ENCODE measurements around the gene PDE4D. TPM values are rescaled to one million over a fixed set of nuclear protein-coding genes. Genes with fewer than 3 reads are reported as not detected.

PDE4D gene
- polyA plus RNA-seq, 3 donors, result 1.3 to 22.7 (median 11.0) TPM

DNA sequence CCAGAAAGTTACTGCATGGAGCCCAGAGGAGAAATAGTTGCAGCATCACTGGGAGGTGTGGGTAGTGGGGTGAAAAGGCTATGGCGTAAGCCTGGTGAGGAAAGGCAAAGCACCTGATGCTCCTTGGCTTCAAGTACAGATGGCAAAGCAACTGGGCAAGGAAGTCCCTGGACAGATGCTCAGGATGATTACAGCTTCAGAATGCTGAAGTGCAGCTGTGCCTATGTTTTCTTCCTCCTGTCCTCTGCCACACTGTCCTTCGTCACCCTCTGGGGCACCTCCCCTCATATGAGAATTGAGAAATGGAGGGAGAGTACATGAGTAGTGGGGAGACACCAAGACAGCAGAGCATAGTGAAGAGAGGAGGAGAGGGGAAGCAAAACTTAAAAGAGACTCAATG is 328.0 kb downstream of the PDE4D start:
- WGBS, 3 donors, result 59 to 88% (median 66%) methylated on average over 2 of the region's 2 CpGs
- no peak overlapping the region for H3K27ac ChIP-seq (ENCODE audit: low read depth, low read length)

DNA sequence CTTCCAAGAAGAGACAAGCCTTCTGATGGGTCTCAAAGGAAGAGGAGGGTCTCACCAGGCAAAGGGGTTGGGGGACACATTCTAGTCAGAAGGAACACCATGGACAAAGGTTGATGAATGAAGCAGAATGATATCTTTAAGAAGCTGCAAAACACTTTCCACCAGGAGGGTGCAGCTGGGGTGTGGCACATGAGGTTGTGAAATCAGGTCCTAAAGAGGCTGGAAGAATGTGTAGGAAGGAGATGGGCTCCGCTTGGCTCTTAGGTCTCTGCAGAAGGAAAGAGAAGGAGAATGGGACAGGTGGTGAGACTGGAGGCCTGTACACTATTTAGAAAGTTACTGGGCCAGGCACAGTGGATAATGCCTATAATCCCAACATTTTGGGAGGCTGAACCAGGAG is 328.6 kb downstream of the PDE4D start:
- no peak overlapping the region for H3K27ac ChIP-seq (ENCODE audit: low read depth, low read length)
- WGBS, 3 donors, result 90 to 100% (median 97%) methylated on average over 1 of the region's 1 CpG

- 15 to 33% (median 23%) methylated on average over 3 of the region's 3 CpGs for WGBS, 3 donors
- no peak overlapping the region for H3K27ac ChIP-seq (ENCODE audit: low read depth, low read length)
Measured at GRCh38 chr5:59562756-59563389, 330.7 kb downstream of the PDE4D start.

- WGBS, 3 donors, result 64 to 73% (median 66%) methylated on average over 2 of the region's 2 CpGs
- H3K27ac ChIP-seq (ENCODE audit: low read depth, low read length), result no peak overlapping the region
Measured at GRCh38 chr5:59560553-59560952, 333.0 kb downstream of the PDE4D start.

DNA sequence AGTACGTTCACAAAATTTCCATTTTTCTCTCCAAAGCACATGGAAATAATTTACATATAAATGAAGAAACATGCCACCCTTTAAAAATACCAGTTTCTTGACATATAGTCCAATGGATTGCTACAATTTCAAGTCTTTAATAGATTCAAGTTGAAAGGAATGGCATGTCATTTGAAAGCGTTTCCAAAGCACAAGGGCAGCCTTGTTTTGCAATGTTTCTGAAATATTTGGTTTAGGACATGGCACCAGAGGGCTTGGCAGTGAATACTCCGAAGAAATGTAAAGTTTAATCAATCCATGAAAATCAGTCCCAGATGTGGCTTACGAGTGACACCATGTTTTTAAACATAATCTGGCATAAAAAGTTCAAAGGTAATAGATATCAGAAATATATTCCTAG is 333.7 kb downstream of the PDE4D start:
- WGBS, 3 donors, result 81 to 89% (median 84%) methylated on average over 4 of the region's 4 CpGs
- H3K27ac ChIP-seq (ENCODE audit: low read depth, low read length), result no peak overlapping the region

DNA sequence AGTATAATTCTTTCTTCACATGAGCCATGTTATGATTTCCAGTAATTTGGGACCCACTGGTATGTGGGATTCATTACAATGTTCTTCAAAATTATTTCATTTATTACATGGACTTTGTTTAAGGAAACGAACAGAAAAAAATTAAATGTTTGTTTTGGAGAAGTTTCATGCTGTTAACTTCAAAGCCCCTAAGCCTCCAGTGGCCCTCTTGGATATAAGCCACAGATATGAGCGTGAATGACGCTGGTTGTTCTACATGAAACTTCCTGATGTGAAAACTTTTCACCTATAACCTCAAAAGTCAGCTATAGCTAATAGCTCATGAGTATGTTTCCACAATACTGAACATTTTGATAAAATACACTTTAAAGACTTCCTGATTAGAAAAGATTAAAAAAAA is 334.2 kb downstream of the PDE4D start:
- 34 to 73% (median 53%) methylated on average over 3 of the region's 3 CpGs for WGBS, 3 donors
- H3K27ac ChIP-seq (ENCODE audit: low read depth, low read length), result no peak overlapping the region

GRCh38 chr5:59558501-59558900 is 335.0 kb downstream of the PDE4D start:
- 88 to 97% (median 90%) methylated on average over 1 of the region's 1 CpG for WGBS, 3 donors
- no peak overlapping the region for H3K27ac ChIP-seq (ENCODE audit: low read depth, low read length)

- no peak overlapping the region for H3K27ac ChIP-seq (ENCODE audit: low read depth, low read length)
Measured at GRCh38 chr5:59557572-59557971, 336.0 kb downstream of the PDE4D start.

GRCh38 chr5:59555596-59555995 is 337.9 kb downstream of the PDE4D start:
- 81 to 88% (median 88%) methylated on average over 3 of the region's 3 CpGs for WGBS, 3 donors
- H3K27ac ChIP-seq (ENCODE audit: low read depth, low read length), result no peak overlapping the region

DNA sequence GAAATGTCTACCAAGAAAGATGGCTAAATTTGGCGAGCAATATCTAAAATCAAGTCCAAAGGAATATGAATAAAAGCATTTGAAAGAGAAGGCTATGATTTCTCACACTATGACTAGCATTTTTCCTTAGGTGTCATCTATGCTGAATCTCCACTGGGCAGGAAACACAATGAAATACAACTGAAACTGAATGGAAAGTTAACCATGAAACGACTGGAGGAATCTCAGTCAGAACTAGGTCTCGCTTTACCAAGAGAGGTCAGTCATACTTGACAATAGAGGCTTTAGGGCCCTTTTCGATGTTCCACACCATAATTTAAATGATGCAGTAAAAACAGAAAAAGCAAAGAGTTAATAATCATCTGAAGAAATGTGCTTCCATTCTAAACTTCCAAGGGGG is 339.0 kb downstream of the PDE4D start:
- H3K27ac ChIP-seq (ENCODE audit: low read depth, low read length), result no peak overlapping the region
- WGBS, 3 donors, result 90 to 94% (median 90%) methylated on average over 4 of the region's 4 CpGs

- H3K27ac ChIP-seq (ENCODE audit: low read depth, low read length), result no peak overlapping the region
Measured at GRCh38 chr5:59553992-59554391, 339.5 kb downstream of the PDE4D start.

DNA sequence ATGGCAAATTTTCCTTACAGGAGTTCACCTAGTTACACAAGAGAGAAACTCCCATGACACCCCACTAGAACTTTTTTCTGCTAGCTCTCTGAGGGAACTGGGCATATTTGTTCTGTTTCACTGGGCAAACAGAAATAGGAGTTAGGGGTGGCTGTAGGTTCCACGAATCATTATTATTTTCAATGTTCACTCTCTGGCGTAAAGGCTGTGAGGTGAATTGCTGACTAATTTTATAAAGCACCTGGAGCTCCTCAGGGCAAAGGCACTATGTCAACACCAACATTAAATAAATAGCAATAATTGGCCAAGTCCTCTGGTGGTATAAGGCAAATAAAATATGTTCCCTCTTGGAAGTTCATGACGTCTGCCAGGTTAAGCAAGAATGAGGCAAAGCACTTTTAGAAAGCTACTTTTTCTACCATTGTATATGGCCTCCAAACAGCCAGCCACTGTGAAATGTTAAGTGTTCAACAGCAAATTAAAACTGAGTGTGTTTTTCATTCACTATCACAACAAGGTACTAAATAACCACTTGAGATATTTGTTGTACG is 344.6 kb downstream of the PDE4D start:
- WGBS, 3 donors, result 57 to 92% (median 83%) methylated on average over 4 of the region's 4 CpGs
- H3K27ac ChIP-seq (ENCODE audit: low read depth, low read length), result no peak overlapping the region

GRCh38 chr5:59547731-59548130 is 345.8 kb downstream of the PDE4D start:
- WGBS, 3 donors, result 62 to 80% (median 75%) methylated on average over 3 of the region's 3 CpGs

DNA sequence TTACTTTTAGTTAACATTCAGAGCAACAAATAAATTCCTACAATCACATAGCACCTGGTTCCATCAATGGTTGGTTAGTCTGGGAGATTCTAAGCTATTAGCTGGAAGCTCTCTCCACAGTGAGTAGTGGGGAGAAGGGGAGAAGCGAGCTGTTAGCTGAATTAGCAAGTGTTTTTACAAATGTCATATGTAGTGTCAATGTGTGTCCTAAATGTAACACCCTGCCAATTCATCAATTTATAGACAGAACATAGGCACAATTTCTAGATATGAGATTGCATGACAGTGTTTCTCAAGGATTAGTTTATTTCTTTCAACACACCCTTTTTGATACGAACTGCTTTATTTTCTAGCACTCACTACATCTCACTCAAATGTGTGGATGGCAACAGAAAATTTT is 349.0 kb downstream of the PDE4D start:
- 89 to 96% (median 92%) methylated on average over 2 of the region's 2 CpGs for WGBS, 3 donors
- H3K27ac ChIP-seq (ENCODE audit: low read depth, low read length), result no peak overlapping the region

More at GRCh38 chr5:59547731-59548130, 345.8 kb downstream of the PDE4D start:
- no peak overlapping the region for H3K27ac ChIP-seq (ENCODE audit: low read depth, low read length)

- 59 to 71% (median 66%) methylated on average over 2 of the region's 2 CpGs for whole genome bisulfite sequencing, 3 donors
- no peak overlapping the region for H3K27ac ChIP-seq (ENCODE audit: low read depth, low read length)
Measured at GRCh38 chr5:59543821-59544442, 349.6 kb downstream of the PDE4D start.

- no peak overlapping the region for H3K27ac ChIP-seq (ENCODE audit: low read depth, low read length)
- 39 to 48% (median 47%) methylated on average over 6 of the region's 6 CpGs for WGBS, 3 donors
Measured at GRCh38 chr5:59542851-59543820, 350.4 kb downstream of the PDE4D start.

- H3K27ac ChIP-seq (ENCODE audit: low read depth, low read length), result no peak overlapping the region
Measured at GRCh38 chr5:59542306-59542705, 351.2 kb downstream of the PDE4D start.

DNA sequence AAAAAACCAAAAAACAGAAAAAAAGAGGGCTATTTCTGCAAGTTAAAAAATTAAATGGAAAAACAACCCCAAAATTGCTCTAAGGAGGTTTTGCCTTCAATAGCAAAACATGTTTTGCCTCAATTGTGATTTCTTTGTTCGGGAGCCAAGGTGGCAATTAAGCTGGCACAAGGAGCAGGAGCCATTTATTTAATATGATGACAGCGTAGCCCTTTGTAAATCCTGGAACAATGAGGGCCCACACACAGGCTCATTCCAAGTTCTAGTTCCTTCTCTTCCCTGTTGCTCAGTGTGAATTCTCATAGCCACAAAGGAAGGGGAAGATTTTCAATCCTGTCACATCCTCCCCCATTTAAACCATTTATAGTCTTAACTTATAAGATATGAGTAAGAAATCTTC is 353.2 kb downstream of the PDE4D start:
- H3K27ac ChIP-seq (ENCODE audit: low read depth, low read length), result no peak overlapping the region

GRCh38 chr5:59538750-59539121 is 354.8 kb downstream of the PDE4D start:
- H3K27ac ChIP-seq (ENCODE audit: low read depth, low read length), result no peak overlapping the region

More for the DNA sequence above, 353.2 kb downstream of the PDE4D start:
- WGBS, 3 donors, result 56 to 66% (median 59%) methylated on average over 2 of the region's 2 CpGs

Measured in adipose tissue (tissue), 3 donors.